GM18873 (cell line): ENCODE data around the gene TCERG1L.
"Not testable (repeated sequence)": the region's sequence is repeated elsewhere in the genome, so short reads cannot be mapped to it uniquely, and the experiment has no call there.

Experiments used
- ATAC-seq: cut with Tn5 transposase; IDR thresholded peaks from one replicate; pipeline ENCODE4 v1.9.1; 2021; ENCODE audit warnings: mild to moderate bottlenecking, moderate library complexity, moderate number of reproducible peaks; ENCODE audit not compliant: unreplicated experiment, low FRiP score

Gene TCERG1L

GRCh38 chr10:131251146-131251541 is 60.4 kb downstream of the TCERG1L start:
- ATAC-seq, result no peak

- ATAC-seq, result no peak
Measured at GRCh38 chr10:131250454-131251145, 60.9 kb downstream of the TCERG1L start.

- no peak for ATAC-seq
Measured at GRCh38 chr10:131249955-131250344, 61.6 kb downstream of the TCERG1L start.

- no peak for ATAC-seq
Measured at GRCh38 chr10:131249238-131249954, 62.1 kb downstream of the TCERG1L start.

GRCh38 chr10:131248376-131249165 is 63.0 kb downstream of the TCERG1L start:
- ATAC-seq, result no peak

GRCh38 chr10:131247873-131248272 is 63.6 kb downstream of the TCERG1L start:
- ATAC-seq, result no peak

- no peak for ATAC-seq
Measured at GRCh38 chr10:131246775-131247174, 64.7 kb downstream of the TCERG1L start.

GRCh38 chr10:131246089-131246488 is 65.4 kb downstream of the TCERG1L start:
- ATAC-seq, result no peak

GRCh38 chr10:131245475-131246059 is 66.0 kb downstream of the TCERG1L start:
- ATAC-seq, result no peak

GRCh38 chr10:131244836-131245235 is 66.7 kb downstream of the TCERG1L start:
- no peak for ATAC-seq

- no peak for ATAC-seq
Measured at GRCh38 chr10:131243076-131243475, 68.4 kb downstream of the TCERG1L start.

- ATAC-seq, result no peak
Measured at GRCh38 chr10:131242007-131242406, 69.5 kb downstream of the TCERG1L start.

- ATAC-seq, result no peak
Measured at GRCh38 chr10:131240691-131241090, 70.8 kb downstream of the TCERG1L start.

GRCh38 chr10:131239926-131240325 is 71.6 kb downstream of the TCERG1L start:
- no peak for ATAC-seq

- no peak for ATAC-seq
Measured at GRCh38 chr10:131239450-131239849, 72.1 kb downstream of the TCERG1L start.

- no peak for ATAC-seq
Measured at GRCh38 chr10:131238669-131239280, 72.7 kb downstream of the TCERG1L start.

GRCh38 chr10:131237991-131238651 is 73.4 kb downstream of the TCERG1L start:
- no peak for ATAC-seq

GRCh38 chr10:131234606-131235005 is 76.9 kb downstream of the TCERG1L start:
- not testable (repeated sequence) for ATAC-seq

GRCh38 chr10:131233611-131234258 is 77.8 kb downstream of the TCERG1L start:
- no peak for ATAC-seq
